ENCODE measurements around the gene MRPL58. TPM values are rescaled to one million over a fixed set of nuclear protein-coding genes. Genes with fewer than 3 reads are reported as not detected.
"Not testable (repeated sequence)": the region's sequence is repeated elsewhere in the genome, so short reads cannot be mapped to it uniquely, and the experiment has no call there.

The MRPL58 gene
- 94.3 and 148 TPM in 2 replicates for total RNA-seq (2014; rRNA removed; shearing (Covaris generic); ENCODE audit: low replicate concordance)

DNA sequence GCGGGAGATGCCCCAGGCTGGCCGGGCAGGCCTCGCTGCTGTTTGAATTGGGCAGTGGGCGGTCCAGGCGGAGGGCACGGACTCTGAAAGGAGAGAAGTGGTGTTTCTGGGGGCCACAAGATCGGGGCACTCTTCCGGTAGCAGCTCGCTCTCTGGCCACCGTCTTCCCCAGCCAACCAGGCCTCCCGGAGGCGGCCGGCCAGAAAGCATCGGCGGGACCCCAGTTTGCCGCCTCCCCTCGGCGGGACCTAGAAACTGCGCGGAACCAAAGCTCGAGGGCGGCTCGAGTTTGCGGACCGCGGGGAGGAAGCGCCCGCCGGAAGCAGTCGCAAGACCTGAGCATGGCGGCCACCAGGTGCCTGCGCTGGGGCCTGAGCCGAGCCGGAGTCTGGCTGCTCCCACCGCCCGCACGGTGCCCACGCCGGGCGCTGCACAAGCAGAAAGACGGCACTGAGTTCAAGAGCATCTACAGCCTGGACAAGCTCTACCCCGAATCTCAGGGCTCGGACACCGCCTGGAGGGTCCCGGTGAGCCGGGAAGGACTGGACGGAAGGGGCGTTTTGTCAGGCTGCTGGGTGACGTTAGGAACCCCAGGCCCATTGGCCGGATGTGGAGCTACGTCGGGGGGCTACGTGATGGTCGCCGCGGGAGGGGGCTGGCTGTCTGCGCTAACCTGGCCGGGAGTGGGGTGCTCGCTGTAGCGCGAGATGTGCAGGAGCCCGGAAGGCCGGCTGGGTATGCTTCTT, at the start of gene MRPL58:
TSS of gene MRPL58 (plus strand) at position 325 of the 746 bp plus-strand sequence. CDS start at position 342, 17 bp downstream.
- DNase-seq, result peak; percentile 93
- H3K36me3 ChIP-seq, result peaks cover 24% of the 10 kb centered on the region
- H3K27me3 ChIP-seq, result no peaks in the 10 kb centered on the region
- H3K4me3 ChIP-seq, result peak within 1 kb of the TSS; percentile 89
- no peaks in the 10 kb centered on the region for H3K9me3 ChIP-seq

GRCh38 chr17:74963656-74964055, 48.8 kb upstream of the MRPL58 start:
- H3K4me3 ChIP-seq, result no peak overlapping the region
- no peaks in the 10 kb centered on the region for H3K9me3 ChIP-seq
- no peaks in the 10 kb centered on the region for H3K27me3 ChIP-seq
- no peak for DNase-seq
- no peaks in the 10 kb centered on the region for H3K36me3 ChIP-seq

DNA sequence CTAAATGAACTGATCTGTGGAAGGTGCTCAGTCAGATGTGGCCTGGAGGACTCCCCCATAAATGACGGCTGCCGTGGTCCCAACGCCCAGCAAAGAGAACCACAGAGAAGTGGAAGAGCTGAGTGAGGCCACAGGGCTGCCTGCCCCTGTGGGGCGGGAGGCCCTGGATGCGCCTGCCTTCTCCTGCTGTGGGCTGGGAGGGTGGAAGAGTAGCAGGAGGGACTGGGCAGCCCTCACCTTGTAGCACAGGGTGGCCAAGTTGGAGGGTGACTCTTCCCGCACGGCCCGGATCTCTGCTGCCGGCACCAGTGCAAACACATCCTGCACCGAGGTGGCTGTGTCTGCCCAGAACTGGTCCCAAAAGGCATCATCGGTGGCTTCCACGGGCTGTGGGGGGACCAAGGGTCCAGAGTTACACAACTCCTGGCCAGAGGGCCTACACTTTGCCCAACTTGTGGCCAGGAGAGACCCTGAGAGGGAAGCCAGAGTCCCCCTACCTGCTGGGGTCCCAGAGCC, 48.2 kb upstream of the MRPL58 start:
- H3K36me3 ChIP-seq, result no peaks in the 10 kb centered on the region
- no peaks in the 10 kb centered on the region for H3K9me3 ChIP-seq
- H3K27me3 ChIP-seq, result no peaks in the 10 kb centered on the region
- H3K4me3 ChIP-seq, result no peak overlapping the region
- no peak for DNase-seq

DNA sequence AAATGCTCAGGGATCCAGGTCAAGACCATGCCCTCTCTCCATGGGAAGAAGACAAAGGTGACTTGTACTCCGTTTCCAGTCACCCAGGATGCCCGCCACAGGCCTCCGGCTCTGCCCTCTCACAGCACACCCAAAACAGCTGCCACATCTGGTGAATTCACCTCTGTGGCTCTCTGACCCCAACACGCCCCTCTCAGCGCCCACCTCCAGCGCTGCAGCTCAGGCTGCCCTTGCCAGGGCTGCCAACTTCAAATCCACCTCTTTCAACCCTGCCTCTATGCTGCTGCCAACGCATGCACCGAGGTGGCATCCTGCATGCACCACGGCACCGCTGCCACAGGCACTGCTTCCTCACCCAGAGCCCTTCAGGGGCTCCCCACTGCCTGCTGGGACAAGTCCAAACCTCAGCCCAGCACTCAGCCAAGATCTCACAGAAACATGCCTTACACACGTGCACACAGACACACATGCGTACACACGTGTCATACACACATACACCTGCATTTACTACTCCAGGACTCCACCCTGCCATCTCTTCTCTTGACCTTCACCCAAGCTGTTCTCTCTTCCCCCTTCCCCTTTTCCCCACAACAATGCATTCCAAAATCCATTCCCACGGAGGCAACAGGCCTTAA, 47.4 kb upstream of the MRPL58 start:
- H3K27me3 ChIP-seq, result no peaks in the 10 kb centered on the region
- no peaks in the 10 kb centered on the region for H3K9me3 ChIP-seq
- H3K36me3 ChIP-seq, result no peaks in the 10 kb centered on the region
- DNase-seq, result no peak
- no peak overlapping the region for H3K4me3 ChIP-seq

GRCh38 chr17:74968361-74968780, 44.1 kb upstream of the MRPL58 start:
- H3K9me3 ChIP-seq, result no peaks in the 10 kb centered on the region
- DNase-seq, result no peak
- no peak overlapping the region for H3K4me3 ChIP-seq
- H3K27me3 ChIP-seq, result peaks cover 10% of the 10 kb centered on the region
- no peaks in the 10 kb centered on the region for H3K36me3 ChIP-seq

DNA sequence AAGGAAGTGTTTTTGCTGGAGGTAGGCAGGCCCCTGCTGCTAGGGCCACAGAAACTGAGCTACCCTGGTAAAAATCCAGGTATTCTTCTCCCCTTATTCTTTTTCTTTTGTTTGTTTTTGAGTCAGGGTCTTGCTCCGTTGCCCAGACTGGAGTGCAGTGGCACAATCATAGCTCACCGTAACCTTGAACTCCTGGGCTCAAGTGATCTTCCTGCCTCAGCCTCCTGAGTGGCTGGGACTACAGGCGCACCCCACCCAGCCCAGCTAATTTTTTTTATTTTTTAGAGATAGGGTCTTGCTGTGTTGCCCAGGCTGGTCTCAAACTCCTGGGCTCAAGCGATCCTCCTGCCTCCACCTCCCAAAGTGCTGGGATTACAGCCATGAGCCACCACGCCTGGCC, 43.0 kb upstream of the MRPL58 start:
- H3K4me3 ChIP-seq, H3K9me3 ChIP-seq, DNase-seq, H3K36me3 ChIP-seq: not testable (repeated sequence)
- H3K27me3 ChIP-seq, result peaks cover 19% of the 10 kb centered on the region

- H3K27me3 ChIP-seq, result peaks cover 19% of the 10 kb centered on the region
- no peaks in the 10 kb centered on the region for H3K9me3 ChIP-seq
- H3K4me3 ChIP-seq, result no peak overlapping the region
- no peaks in the 10 kb centered on the region for H3K36me3 ChIP-seq
- no peak for DNase-seq
Observed at GRCh38 chr17:74970395-74970794, 42.1 kb upstream of the MRPL58 start.

DNA sequence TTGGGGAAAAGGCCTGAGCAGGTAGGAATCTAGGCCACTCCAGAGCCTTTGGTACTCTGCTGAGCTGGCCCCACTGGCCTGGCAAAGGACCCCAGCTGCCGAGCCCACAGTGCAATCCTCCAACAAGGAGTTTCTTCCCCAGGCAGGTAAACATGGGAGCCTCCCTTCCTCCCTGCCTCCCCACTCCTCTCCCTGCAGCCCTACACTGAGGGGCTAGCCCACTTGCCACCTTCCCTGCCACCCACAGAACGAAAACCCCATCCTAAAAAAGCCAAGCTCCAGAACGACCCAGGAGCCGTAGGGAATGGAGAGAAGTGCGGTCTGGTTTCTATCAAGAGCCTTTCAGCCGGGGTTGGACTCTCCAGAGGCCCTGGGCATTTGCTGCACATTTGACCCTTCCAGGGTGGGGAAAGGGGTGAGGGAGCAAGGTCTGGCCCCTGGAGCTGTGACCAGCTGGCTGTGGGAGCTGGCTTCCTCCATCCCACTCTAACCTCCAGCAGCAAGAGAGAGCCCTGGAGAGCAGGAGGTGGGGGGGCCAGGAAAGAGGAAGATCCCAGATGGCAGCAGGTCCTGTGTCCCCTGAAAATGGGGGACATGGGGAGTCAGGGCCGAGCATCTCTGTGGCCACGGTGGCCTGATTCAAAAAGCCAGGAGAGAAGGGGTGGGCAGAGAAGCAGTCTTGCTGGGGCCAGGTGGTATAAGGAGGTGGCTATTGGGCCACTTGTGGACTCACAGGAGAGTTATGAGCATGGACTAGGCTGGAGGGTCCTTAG, 41.2 kb upstream of the MRPL58 start:
- DNase-seq, result no peak
- Histone ChIP-seq H3K36me3 (no peaks in the 10 kb centered on the region), H3K27me3 (peaks cover 19% of the 10 kb centered on the region), H3K4me3 (no peak overlapping the region), H3K9me3 (no peaks in the 10 kb centered on the region)

DNA sequence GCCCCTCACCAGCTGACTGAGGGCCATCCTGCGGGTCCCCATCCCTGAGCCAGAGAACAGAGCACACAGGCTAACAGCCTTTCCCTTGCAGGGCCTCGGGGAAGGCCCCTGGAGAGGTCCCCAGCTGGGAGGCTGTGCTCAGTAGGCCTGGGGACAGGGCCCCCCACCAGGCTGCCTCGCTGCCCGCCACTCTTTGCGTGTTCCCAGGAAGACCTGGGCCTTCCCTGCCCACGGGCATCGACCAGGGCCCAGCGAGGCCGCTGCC, 40.7 kb upstream of the MRPL58 start:
- Histone ChIP-seq H3K4me3 (no peak overlapping the region), H3K9me3 (no peaks in the 10 kb centered on the region), H3K36me3 (no peaks in the 10 kb centered on the region), H3K27me3 (peaks cover 19% of the 10 kb centered on the region)
- DNase-seq, result no peak

DNA sequence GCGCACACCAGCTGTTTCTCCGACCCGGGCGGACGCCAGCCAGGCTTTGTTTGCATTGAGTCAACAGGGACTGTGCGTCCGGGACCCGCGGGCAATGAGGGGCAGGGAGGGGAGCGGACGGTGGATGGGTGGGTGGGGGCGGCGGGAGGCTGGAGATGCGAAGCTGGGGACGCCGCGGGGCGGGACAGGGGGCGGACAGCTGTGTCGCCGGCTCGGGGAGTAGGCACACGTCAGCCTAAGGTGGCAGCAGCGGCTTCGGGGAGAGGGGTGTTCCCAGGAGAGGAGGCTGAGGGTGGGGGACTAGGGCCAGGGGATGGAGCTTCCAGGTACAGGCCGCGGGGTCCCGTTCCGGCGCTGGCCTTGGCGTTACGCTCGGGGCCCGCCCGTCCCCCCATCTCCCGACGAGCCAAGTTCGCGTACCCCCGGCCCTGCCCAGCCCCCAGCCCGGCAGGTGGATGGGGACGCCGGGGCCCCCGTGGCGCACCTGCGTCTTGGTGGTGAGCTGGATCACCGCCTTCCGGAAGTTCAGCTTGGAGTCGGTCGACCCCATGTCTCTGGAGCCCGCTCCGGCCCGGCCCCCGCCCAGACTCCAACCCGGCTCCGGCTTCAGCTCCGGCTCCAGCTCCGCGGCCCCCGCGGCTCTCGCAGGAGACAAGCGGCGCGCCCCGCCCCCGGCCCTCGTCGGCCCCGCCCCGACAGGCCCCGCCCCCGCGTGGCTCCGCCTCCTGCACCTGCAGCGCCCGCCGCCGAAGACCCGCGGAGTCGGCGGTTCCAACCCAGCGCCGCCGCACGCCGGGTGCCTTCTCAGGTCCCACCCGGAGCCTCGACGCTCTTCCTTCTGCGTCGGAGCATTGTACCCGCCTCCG, 40.1 kb upstream of the MRPL58 start, which contains the start of gene HID1:
TSS of gene HID1 (minus strand) at position 653 of the 866 bp plus-strand sequence. CDS start at position 550, 103 bp downstream.
- Histone ChIP-seq H3K4me3 (peak within 1 kb of the TSS; percentile 23; the same call in 1 of the 2 replicates), H3K36me3 (no peaks in the 10 kb centered on the region), H3K27me3 (peaks cover 19% of the 10 kb centered on the region), H3K9me3 (no peaks in the 10 kb centered on the region)
- DNase-seq, result no peak

DNA sequence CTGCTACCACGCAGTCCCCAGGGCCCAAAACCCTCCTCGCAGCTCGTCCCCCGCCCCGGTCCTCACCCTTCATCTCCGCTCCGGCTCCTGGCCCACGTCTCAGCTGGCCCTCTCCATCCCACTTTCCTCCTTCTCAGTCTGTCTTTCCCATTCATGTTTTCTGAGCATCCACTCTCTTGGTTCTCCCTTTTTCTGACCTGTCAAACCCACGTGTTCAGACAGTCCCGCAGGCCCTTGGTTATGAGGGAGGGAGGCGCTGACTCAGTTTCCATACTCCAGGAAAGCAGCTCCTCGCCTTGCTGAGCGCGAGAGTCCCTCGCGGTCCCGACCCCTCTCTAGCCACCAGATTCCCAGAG, 39.5 kb upstream of the MRPL58 start:
- peaks cover 19% of the 10 kb centered on the region for H3K27me3 ChIP-seq
- no peak for DNase-seq
- H3K4me3 ChIP-seq, result peak overlapping the region; percentile 23; the same call in 1 of the 2 replicates
- no peaks in the 10 kb centered on the region for H3K9me3 ChIP-seq
- H3K36me3 ChIP-seq, result no peaks in the 10 kb centered on the region

DNA sequence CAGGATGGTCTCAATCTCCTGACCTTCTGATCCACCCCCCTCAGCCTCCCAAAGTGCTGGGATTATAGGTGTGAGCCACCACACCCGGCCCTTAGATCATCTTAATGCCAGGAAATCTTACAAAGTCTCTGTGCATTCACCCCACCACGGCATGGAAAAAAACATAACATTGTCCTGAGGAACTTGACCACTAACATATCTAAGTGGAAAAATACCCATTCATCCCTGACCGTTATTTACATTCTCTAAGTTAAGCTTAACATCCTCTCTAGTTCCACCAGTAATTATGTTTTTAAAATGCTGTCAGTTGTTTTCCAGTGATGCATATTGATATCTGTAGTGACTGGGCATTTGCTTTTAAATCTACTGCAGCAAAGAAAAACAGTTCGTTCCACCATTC, 36.5 kb upstream of the MRPL58 start:
- no peak for DNase-seq
- Histone ChIP-seq H3K27me3 (peaks cover 19% of the 10 kb centered on the region), H3K9me3 (no peaks in the 10 kb centered on the region), H3K36me3 (no peaks in the 10 kb centered on the region), H3K4me3 (no peak overlapping the region)

DNA sequence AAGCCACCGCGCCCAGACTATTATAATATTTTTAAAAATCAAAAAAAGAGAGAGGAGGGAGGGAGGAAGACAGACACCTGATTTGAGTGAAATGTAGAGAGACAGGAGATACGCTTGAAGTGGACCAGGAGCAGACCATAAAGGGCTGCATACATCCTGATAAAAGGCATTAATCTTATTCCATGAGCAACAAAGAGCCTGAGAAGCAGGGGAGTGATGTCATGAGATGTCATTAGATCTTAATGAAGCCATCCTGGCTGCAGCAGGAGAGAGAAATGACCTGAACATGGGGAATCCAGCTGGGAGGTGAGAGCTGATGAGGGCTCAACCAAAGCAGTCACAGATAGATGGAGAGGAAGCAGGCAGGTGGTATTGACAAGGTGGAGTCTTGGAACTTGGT, 34.7 kb upstream of the MRPL58 start:
- Histone ChIP-seq H3K9me3 (no peaks in the 10 kb centered on the region), H3K27me3 (peaks cover 15% of the 10 kb centered on the region), H3K36me3 (no peaks in the 10 kb centered on the region), H3K4me3 (no peak overlapping the region)
- no peak for DNase-seq

GRCh38 chr17:74978240-74978639, 34.2 kb upstream of the MRPL58 start:
- H3K27me3 ChIP-seq, result peaks cover 10% of the 10 kb centered on the region
- no peak overlapping the region for H3K4me3 ChIP-seq
- no peak for DNase-seq
- H3K9me3 ChIP-seq, result no peaks in the 10 kb centered on the region
- H3K36me3 ChIP-seq, result no peaks in the 10 kb centered on the region

DNA sequence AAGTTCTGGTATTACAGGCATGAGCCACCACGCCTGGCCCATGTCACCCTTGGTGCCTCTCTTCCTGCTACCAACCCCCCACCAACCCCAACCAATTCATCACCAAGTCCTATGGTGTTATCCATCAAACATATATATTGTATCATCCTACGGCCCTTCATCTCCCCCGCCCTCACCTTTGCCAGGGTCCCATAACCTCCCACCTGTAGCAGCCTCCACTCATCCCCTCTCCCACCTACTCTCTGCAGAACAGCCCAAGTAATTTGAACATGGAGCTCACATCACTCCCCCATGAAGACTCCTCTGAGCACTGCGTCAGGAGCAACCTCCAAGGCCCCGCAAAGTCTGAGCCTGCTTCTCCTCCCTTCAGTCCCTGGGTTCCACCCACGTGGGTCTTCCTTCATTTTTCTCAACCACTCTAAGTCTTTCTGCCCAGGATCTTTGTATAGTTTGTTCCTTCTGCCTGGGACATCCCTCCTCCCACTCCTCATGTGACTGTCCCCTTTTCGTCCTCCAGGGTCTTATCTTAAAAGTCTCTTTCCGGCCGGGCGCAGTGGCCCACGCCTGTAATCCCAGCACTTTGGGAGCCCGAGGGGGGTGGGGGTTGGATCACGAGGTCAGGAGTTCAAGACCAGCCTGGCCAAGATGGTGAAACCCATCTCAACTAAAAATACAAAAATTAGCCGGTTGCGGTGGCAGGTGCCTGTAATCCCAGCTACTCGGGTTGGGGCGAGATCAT, 32.9 kb upstream of the MRPL58 start:
- Histone ChIP-seq H3K9me3 (no peaks in the 10 kb centered on the region), H3K36me3 (no peaks in the 10 kb centered on the region), H3K27me3 (no peaks in the 10 kb centered on the region), H3K4me3 (no peak overlapping the region)
- DNase-seq, result no peak

All from MG63 (cell line).